GM18507 (cell line): ENCODE data around the gene CHCHD6.

Experiments used
- DNase-seq: peaks from one replicate; pipeline ENCODE4 v3.0.0; 2011; ENCODE audit warnings: low read depth; ENCODE audit not compliant: insufficient read length; ENCODE audit errors: extremely low spot score
- FAIRE-seq: peaks from 2 replicates; lab custom pipeline; 2011; peaks lifted over from hg19 to GRCh38; lab: Jason Lieb, UNC

CHCHD6 gene

GRCh38 chr3:126924458-126924857 lies 220.4 kb downstream of the CHCHD6 start:
- DNase-seq: no peak
- FAIRE-seq: no peak

DNA sequence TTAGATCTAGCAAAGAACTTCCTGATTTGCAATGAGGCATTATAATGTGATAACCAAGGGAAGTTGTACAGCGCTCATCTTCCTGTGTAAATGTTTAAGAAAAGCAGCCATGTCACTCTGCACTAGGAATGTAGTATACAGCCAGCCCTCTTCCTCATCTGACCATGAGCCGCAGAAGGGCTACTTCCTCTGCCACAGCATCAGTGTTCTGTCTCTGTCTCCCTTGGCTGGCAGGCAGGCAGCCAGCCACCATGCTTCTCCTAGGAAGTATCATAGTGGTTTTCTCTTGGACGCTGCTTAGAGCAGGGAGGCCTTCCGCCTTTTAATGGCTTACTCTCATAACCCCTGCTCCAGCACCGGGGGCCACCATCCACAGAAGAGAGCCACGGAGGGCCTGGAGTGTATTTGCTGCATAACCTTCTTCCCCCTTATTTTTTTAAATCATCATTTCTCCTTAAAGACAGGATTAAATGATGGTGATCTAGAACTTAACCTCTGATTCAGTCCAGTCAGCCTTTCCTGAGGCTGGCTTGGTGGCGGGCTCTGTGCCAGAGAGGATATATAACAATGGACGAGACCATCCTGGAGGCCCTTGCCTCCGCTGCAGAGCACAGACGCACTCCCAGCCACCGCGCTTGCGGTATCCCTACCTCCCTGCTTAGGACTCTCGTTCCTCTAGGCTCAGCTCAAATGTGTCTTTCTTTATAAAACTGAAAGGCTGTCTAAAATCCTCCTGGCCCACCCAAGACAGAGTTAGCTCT lies 221.6 kb downstream of the CHCHD6 start:
- FAIRE-seq: no peak
- no peak for DNase-seq

- DNase-seq: no peak
- FAIRE-seq: no peak
Observed at GRCh38 chr3:126926684-126927400, 222.8 kb downstream of the CHCHD6 start.

DNA sequence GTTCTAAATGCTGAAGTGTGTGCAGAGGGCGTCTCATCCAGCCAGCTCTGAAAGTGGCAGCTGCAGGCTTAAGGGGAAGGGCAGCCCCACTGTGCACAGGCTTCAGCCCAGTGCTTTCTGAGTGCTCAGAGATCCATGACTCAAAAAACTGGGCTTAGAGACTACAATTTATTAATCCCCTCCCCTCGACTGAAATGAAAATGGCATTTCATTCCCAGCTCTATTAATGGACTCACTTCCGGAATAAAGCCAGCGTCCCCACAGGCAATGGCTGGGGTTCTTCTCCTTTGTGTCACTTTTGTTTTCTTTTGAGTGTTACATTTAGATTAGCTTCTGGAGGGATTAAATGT lies 223.3 kb downstream of the CHCHD6 start:
- DNase-seq: no peak
- FAIRE-seq: no peak

GRCh38 chr3:126927846-126928245 lies 223.8 kb downstream of the CHCHD6 start:
- DNase-seq: no peak
- no peak for FAIRE-seq

DNA sequence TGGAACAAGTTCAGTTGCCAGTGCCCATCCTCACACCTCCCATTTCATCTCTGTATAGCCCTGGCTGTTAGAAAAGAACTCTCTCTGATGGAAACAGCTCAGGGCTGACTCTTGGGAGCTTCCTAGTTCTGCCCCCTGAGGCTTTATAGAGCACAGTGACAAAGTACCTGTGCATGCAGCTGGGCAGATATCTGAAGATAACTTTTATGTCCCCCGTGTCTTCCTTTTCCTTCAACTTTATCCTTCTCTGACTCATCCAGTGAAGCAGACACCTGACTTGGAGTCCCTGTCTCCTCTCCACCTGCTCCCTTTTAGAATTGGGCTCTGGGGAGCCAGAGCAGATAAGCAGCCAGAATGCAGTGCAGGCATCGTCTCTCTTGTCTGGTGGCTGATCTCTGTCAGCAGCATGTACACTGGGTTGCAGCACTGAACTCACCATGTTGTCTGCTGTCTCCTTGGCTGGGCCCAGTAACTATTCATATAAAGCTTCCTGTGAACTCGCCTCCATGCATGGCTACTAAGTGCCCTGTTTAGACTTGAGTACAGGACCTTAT lies 225.0 kb downstream of the CHCHD6 start:
- no peak for FAIRE-seq
- DNase-seq: no peak

- no peak for DNase-seq
- FAIRE-seq: no peak
Observed at GRCh38 chr3:126930936-126931600, 227.0 kb downstream of the CHCHD6 start.

GRCh38 chr3:126931806-126932187 lies 227.8 kb downstream of the CHCHD6 start:
- DNase-seq (no peak), FAIRE-seq (no peak)

GRCh38 chr3:126932188-126932931 lies 228.3 kb downstream of the CHCHD6 start:
- FAIRE-seq: no peak
- DNase-seq: no peak

- FAIRE-seq (no peak), DNase-seq (no peak)
Observed at GRCh38 chr3:126934031-126934531, 230.0 kb downstream of the CHCHD6 start.

DNA sequence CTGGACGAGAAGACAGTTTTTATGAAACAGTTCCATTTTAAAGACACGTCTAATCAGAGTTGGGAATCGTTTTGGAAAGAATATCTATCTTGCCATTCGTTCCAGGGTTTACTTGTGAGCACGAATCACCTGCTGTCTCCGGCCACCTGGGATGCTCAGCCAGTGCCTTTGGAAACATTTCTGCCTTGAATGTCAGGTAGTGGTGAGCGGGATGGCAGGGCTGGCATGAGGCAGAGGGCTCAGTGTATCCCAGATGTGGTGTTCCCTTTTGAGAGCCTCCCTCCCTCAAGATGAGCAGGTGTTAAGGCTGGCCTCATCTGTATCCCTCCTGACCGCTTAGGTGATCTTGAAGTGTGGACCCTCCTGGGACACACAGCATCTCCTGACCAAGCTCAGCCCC lies 231.0 kb downstream of the CHCHD6 start:
- FAIRE-seq: no peak
- no peak for DNase-seq

GRCh38 chr3:126935756-126936509 lies 231.9 kb downstream of the CHCHD6 start:
- no peak for FAIRE-seq
- DNase-seq: no peak

GRCh38 chr3:126936853-126937425 lies 232.9 kb downstream of the CHCHD6 start:
- FAIRE-seq (no peak), DNase-seq (no peak)

DNA sequence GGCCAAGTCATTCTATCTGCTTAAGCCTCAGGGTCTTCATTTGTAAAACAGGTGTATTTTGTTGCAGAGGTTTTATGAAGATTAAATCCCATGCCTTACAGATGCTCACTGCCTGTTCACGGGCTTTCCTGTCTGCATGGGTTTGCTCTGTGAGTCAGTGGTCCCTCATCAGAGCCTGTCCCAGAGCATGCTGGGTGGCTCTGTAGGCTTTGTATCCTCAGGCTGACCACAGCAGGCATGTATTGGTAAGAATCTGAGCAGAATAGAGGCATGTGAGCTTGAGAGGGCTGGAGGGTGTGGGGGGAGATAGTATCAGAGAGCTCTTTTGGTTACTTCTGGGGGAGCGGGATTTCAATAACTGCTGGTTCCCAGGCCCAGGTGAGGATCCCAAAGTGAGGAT lies 233.5 kb downstream of the CHCHD6 start:
- FAIRE-seq: no peak
- DNase-seq: no peak

GRCh38 chr3:126937973-126938372 lies 233.9 kb downstream of the CHCHD6 start:
- FAIRE-seq: no peak

DNA sequence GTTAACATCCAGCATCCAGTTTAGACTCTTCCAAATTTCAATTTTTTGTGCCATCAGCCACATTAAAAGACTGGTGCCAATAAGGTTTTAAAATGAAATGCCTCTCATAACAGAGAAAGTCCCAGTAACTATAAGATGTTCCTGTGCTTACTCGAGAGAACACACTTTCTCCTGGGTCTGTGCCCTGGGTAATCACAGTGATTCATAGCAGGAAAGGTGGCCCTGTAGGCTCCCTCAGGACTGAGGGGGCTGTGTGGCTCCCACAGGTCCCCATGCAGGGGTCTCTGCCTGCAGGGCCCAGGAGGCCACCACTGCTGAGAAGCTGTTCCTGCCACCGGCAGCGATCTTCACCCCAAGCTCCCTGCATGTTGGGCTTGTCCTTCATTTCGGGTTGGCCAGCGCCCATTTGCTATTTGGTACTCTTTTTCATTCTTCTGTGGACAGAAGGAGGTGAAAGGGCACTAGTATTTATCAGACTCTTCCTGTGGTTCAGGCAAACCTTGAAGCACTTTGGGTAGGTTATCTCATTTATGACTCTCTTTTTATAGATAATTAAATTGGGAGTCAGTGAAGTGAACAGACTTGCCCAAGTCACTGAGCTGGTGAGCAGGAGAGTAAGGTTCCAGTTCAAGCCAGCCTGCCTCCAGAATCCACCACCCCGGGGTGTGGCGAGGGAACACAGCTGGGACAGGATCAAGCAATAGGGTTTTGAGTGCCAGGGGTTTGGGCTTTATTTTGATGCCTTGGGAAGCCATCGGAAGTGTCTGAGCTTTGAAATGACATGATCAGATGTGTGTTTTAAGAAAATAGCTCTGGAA lies 234.7 kb downstream of the CHCHD6 start:
- DNase-seq (no peak), FAIRE-seq (no peak)

More at GRCh38 chr3:126937973-126938372, 233.9 kb downstream of the CHCHD6 start:
- no peak for DNase-seq

- DNase-seq (no peak), FAIRE-seq (no peak)
Observed at GRCh38 chr3:126939338-126939718, 235.3 kb downstream of the CHCHD6 start.

GRCh38 chr3:126939733-126940132 lies 235.7 kb downstream of the CHCHD6 start:
- no peak for FAIRE-seq
- DNase-seq: no peak
